HL-60 (cell line): Measurements from ENCODE around the gene AMPD1.
A peak's percentile ranks its signal among the peaks of the same experiment; 100 is the strongest.

Experiments used
- DNase-seq, 2 experiments: peaks; one replicate each; pipeline ENCODE4 v3.0.0-alpha.2; 2010 to 2020; ENCODE audit warnings: low read depth in 1 of 2, low spot score in 1 of 2
- H3K27ac ChIP-seq: fragments of 250-450 bp; sonication (Bioruptor Pico); replicated peaks from 2 replicates; pipeline ENCODE4 v1.5.1; 2020; ENCODE audit warnings: mild to moderate bottlenecking, moderate library complexity
- H3K27me3 ChIP-seq: fragments of 250-450 bp; sonication (Bioruptor Pico); 2 replicates; pipeline ENCODE4 v1.5.1; 2021; ENCODE audit warnings: mild to moderate bottlenecking, moderate library complexity; ENCODE audit not compliant: insufficient read depth, poor library complexity, severe bottlenecking
- H3K4me3 ChIP-seq: replicated peaks from 2 replicates; pipeline ENCODE4 v1.5.1; 2011; ENCODE audit warnings: mild to moderate bottlenecking, control low read depth, low read length; ENCODE audit not compliant: insufficient read depth
- CTCF ChIP-seq: IDR thresholded peaks from one replicate; pipeline ENCODE4 v1.5.1; 2011; ENCODE audit warnings: low read length, control low read depth, inconsistent platforms; ENCODE audit not compliant: insufficient read depth
- GABPA ChIP-seq: IDR thresholded peaks from 2 replicates; pipeline ENCODE4 v1.6.1; 2012; ENCODE audit warnings: low read depth
- POLR2AphosphoS5 ChIP-seq: IDR thresholded peaks from 2 replicates; pipeline ENCODE4 v1.6.1; 2012; ENCODE audit warnings: low read depth
- REST ChIP-seq: IDR thresholded peaks from 2 replicates; pipeline ENCODE4 v1.6.1; 2012; ENCODE audit warnings: low read depth; ENCODE audit not compliant: insufficient replicate concordance
- SPI1 ChIP-seq: IDR thresholded peaks from 2 replicates; pipeline ENCODE4 v1.6.1; 2012; ENCODE audit warnings: low read depth, mild to moderate bottlenecking, borderline replicate concordance

The AMPD1 gene

GRCh38 chr1:114716304-114717170 lies 21.2 kb upstream of the AMPD1 start, which contains the start of gene NRAS:
Gene NRAS, minus strand, starts transcription at chr1:114716771. Its CDS starts 611 bp downstream, at chr1:114716160.
- DNase-seq: peak; percentile 69 to 92
- TF ChIP-seq REST: no peak
- peak; percentile 57 for TF ChIP-seq GABPA
- TF ChIP-seq POLR2AphosphoS5: peak; percentile 92
- TF ChIP-seq SPI1: no peak
- TF ChIP-seq CTCF: no peak
- H3K4me3 ChIP-seq: peak within 1 kb of the TSS; percentile 94
- H3K27me3 ChIP-seq: no peaks in the 10 kb centered on the region
- H3K27ac ChIP-seq: peak within 1 kb of the TSS; percentile 92

GRCh38 chr1:114715952-114716303 lies 20.6 kb upstream of the AMPD1 start:
- TF ChIP-seq REST (no peak), GABPA (no peak), POLR2AphosphoS5 (no peak), CTCF (no peak), SPI1 (no peak)
- H3K4me3 ChIP-seq: peak overlapping the region; percentile 94
- no peaks in the 10 kb centered on the region for H3K27me3 ChIP-seq
- peak overlapping the region; percentile 92 for H3K27ac ChIP-seq
- no peak for DNase-seq

- TF ChIP-seq REST (no peak), CTCF (no peak), POLR2AphosphoS5 (no peak), GABPA (no peak), SPI1 (no peak)
- H3K27me3 ChIP-seq: no peaks in the 10 kb centered on the region
- H3K27ac ChIP-seq: no peak overlapping the region
- no peak for DNase-seq
- no peak overlapping the region for H3K4me3 ChIP-seq
Observed at GRCh38 chr1:114712977-114713376, 17.6 kb upstream of the AMPD1 start.
